ENCODE data around the gene LHFPL2. TPM values are rescaled to one million over a fixed set of nuclear protein-coding genes. Genes with fewer than 3 reads are reported as not detected.

The LHFPL2 gene
- total and polyA plus RNA-seq, 2 donors (not counting 1 experiment from before 2014, with no cell fraction given): 3.8 to 35.5 TPM

DNA sequence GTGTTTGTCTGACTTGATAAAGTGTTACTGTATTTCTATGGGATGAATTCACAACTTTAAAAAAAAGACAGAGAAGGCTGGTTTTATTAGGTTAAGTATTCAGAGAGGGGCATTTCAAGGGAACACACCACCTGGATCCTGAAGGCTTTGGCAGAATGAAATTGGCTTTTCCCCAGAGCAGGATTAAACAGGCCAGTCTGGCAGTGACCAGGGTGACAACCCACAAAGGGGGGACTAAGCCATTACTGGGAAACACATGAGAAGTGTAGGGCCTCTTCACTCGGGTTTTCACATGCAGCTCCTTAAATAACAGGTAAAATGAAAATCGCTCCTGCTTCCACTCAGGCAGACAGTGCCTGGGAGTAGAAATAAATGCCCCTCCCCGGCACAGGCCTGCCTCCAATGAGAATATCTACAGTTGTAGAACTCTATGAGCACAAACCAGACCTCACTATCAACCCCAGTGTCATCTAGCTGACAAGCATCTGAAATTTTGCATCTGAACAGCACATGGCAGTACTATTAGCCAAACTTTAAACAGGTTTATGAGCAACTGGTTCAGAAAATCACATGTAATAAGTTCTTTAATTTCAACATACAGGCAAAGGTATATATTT lies 85.8 kb downstream of the LHFPL2 start:
- Mint-ChIP-seq H3K4me3 (no peak overlapping the region), H3K4me1 (peaks cover 8% of the 10 kb centered on the region), H3K9me3 (ENCODE audit: insufficient read depth) (peaks cover 3% of the 10 kb centered on the region), H3K27ac (no peak overlapping the region), H3K27me3 (no peaks in the 10 kb centered on the region)
- Histone ChIP-seq H3K79me2 (ENCODE audit: control insufficient read depth, insufficient read depth, low read length) (no peaks in the 10 kb centered on the region), H3K36me3 (replicated peaks in 1 of 2; ENCODE audit: control extremely low read depth in 1 of 2, control insufficient read depth in 1 of 2, extremely low read depth in 1 of 2, insufficient read depth in 2 of 2, low read length in 1 of 2) (no peaks in the 10 kb centered on the region), H3K27me3 (replicated peaks in 1 of 4; ENCODE audit: control extremely low read depth in 1 of 4, control insufficient read depth in 3 of 4, insufficient read depth in 4 of 4, low read length in 3 of 4) (no peaks in the 10 kb centered on the region), H3K27ac (ENCODE audit: low read length in 2 of 2) (no peak overlapping the region), H3K4me1 (ENCODE audit: control insufficient read depth in 2 of 2, insufficient read depth in 2 of 2, low read length in 2 of 2) (peaks cover 0 to 3% of the 10 kb centered on the region in 2 donors), H2AFZ (ENCODE audit: insufficient read depth, low read depth, low read length, poor library complexity, severe bottlenecking) (no peak overlapping the region), H3K4me2 (replicated peaks; ENCODE audit: low read depth, low read length, poor library complexity, severe bottlenecking) (no peak overlapping the region), H4K20me1 (ENCODE audit: control insufficient read depth, insufficient read depth, low read length, poor library complexity, severe bottlenecking) (no peaks in the 10 kb centered on the region), H3K4me3 (ENCODE audit: control extremely low read depth in 1 of 5, extremely low read depth in 1 of 5, insufficient read depth in 1 of 5, low read depth in 2 of 5, low read length in 4 of 5) (no peak overlapping the region), H3K9me3 (ENCODE audit: control extremely low read depth in 1 of 3, control insufficient read depth in 2 of 3, insufficient read depth in 1 of 3, low read length in 2 of 3) (no peaks in the 10 kb centered on the region), H3K9ac (ENCODE audit: low read length) (no peak overlapping the region)
- no peak for TF ChIP-seq EZH2 (IDR thresholded peaks at IDR 0.05; ENCODE audit: borderline replicate concordance, insufficient read depth, low read depth, low read length, poor library complexity, severe bottlenecking)
- TF ChIP-seq, protein P1, sequence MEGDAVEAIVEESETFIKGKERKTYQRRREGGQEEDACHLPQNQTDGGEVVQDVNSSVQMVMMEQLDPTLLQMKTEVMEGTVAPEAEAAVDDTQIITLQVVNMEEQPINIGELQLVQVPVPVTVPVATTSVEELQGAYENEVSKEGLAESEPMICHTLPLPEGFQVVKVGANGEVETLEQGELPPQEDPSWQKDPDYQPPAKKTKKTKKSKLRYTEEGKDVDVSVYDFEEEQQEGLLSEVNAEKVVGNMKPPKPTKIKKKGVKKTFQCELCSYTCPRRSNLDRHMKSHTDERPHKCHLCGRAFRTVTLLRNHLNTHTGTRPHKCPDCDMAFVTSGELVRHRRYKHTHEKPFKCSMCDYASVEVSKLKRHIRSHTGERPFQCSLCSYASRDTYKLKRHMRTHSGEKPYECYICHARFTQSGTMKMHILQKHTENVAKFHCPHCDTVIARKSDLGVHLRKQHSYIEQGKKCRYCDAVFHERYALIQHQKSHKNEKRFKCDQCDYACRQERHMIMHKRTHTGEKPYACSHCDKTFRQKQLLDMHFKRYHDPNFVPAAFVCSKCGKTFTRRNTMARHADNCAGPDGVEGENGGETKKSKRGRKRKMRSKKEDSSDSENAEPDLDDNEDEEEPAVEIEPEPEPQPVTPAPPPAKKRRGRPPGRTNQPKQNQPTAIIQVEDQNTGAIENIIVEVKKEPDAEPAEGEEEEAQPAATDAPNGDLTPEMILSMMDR (IDR thresholded peaks at IDR 0.05): no peak
- no peak for DNase-seq
- CTCF ChIA-PET: no interaction called here
- POLR2A ChIA-PET: no interaction called here
- intact Hi-C loops (cut with micrococcal nuclease): no loop called here
- ATAC-seq (ENCODE audit: low read depth): no peak
- 100% methylated on average over 2 of the region's 3 CpGs for WGBS (ENCODE audit: insufficient coverage)

GRCh38 chr5:78562001-78562400 lies 86.6 kb downstream of the LHFPL2 start:
- ATAC-seq (ENCODE audit: low read depth): no peak
- no peak overlapping the region for H3K9ac ChIP-seq (ENCODE audit: low read length)
- Mint-ChIP-seq H3K27ac (no peak overlapping the region), H3K4me1 (peaks cover 2% of the 10 kb centered on the region), H3K9me3 (ENCODE audit: insufficient read depth) (peaks cover 3% of the 10 kb centered on the region), H3K4me3 (no peak overlapping the region), H3K27me3 (no peaks in the 10 kb centered on the region)
- H3K36me3 ChIP-seq (replicated peaks in 1 of 2; ENCODE audit: control extremely low read depth in 1 of 2, control insufficient read depth in 1 of 2, extremely low read depth in 1 of 2, insufficient read depth in 2 of 2, low read length in 1 of 2): no peaks in the 10 kb centered on the region
- CTCF ChIA-PET: no interaction called here
- H3K27ac ChIP-seq (ENCODE audit: low read length in 2 of 2): no peak overlapping the region
- H4K20me1 ChIP-seq (ENCODE audit: control insufficient read depth, insufficient read depth, low read length, poor library complexity, severe bottlenecking): no peaks in the 10 kb centered on the region
- no peak overlapping the region for H3K4me3 ChIP-seq (ENCODE audit: control extremely low read depth in 1 of 5, extremely low read depth in 1 of 5, insufficient read depth in 1 of 5, low read depth in 2 of 5, low read length in 4 of 5)
- WGBS (ENCODE audit: insufficient coverage): 91% methylated on average over 3 of the region's 3 CpGs
- intact Hi-C loops (cut with micrococcal nuclease): no loop called here
- no peaks in the 10 kb centered on the region for H3K4me1 ChIP-seq (ENCODE audit: control insufficient read depth in 2 of 2, insufficient read depth in 2 of 2, low read length in 2 of 2)
- no peaks in the 10 kb centered on the region for H3K9me3 ChIP-seq (ENCODE audit: control extremely low read depth in 1 of 3, control insufficient read depth in 2 of 3, insufficient read depth in 1 of 3, low read length in 2 of 3)
- no peaks in the 10 kb centered on the region for H3K27me3 ChIP-seq (replicated peaks in 1 of 4; ENCODE audit: control extremely low read depth in 1 of 4, control insufficient read depth in 3 of 4, insufficient read depth in 4 of 4, low read length in 3 of 4)
- no peak for DNase-seq
- no peak for TF ChIP-seq EZH2 (IDR thresholded peaks at IDR 0.05; ENCODE audit: borderline replicate concordance, insufficient read depth, low read depth, low read length, poor library complexity, severe bottlenecking)
- TF ChIP-seq, protein P1 (IDR thresholded peaks at IDR 0.05): no peak
- H2AFZ ChIP-seq (ENCODE audit: insufficient read depth, low read depth, low read length, poor library complexity, severe bottlenecking): no peak overlapping the region
- no peaks in the 10 kb centered on the region for H3K79me2 ChIP-seq (ENCODE audit: control insufficient read depth, insufficient read depth, low read length)
- POLR2A ChIA-PET: no interaction called here
- no peak overlapping the region for H3K4me2 ChIP-seq (replicated peaks; ENCODE audit: low read depth, low read length, poor library complexity, severe bottlenecking)
